Measurements from ENCODE around the gene HNRNPAB. TPM values are rescaled to one million over a fixed set of nuclear protein-coding genes. Genes with fewer than 3 reads are reported as not detected.
"Not testable (repeated sequence)": the region's sequence is repeated elsewhere in the genome, so short reads cannot be mapped to it uniquely, and the experiment has no call there.

Gene HNRNPAB
- total RNA-seq, 1 donor from 2014 or later: 83.4 TPM

DNA sequence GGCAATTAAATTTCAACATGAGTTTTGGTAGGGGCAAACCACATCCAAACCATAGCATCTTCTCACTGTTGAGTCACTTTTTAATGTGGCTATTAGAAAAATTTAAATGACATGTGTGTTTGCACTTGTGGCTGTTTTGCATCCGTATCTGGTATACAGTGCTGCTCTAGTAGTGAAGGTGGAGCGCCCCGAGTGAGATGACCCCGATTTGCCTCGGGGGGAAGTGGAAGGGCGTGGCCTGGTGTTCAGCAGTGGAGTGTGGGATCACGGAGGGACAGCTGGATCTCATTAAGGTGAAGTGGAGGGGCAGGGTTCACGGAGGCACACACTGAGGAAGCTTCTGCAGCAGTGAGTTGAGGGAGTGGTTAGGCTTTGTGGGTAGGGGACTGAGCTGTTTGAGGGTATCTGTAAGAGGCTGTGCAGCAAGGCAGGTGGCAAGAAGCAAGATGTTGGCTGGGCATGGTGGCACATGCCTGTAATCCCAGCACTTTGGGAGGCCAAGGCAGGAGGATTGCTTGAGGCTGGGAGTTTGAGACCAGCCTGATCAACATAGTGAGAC is 11.0 kb upstream of the HNRNPAB start:
- intact Hi-C loops (cut with DNase I): no loop called here
- ATAC-seq (ENCODE audit: poor library complexity) (no peak), DNase-seq (no peak)

DNA sequence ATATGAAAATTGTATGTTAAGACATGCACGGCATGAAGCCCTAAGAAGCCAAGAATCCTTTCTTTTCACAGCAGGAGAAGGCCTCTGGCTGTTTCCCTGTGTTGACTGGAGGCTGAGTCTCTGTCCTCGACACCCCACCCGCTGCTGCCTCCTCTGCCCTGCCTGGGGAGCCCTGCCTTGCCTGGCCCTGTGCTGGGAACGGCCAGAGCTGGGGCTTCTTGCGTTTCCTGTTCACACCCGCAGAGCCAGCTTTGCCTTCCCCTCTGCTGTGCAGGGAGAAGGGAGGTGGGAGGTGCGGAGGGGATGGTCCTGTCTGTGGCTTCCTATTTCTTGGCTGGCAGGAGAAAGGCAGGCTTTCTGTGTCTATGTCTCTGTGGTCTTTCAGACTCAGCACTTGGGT is 10.3 kb upstream of the HNRNPAB start:
- DNase-seq (no peak), ATAC-seq (ENCODE audit: poor library complexity) (no peak)
- intact Hi-C loops (cut with DNase I): no loop called here

DNA sequence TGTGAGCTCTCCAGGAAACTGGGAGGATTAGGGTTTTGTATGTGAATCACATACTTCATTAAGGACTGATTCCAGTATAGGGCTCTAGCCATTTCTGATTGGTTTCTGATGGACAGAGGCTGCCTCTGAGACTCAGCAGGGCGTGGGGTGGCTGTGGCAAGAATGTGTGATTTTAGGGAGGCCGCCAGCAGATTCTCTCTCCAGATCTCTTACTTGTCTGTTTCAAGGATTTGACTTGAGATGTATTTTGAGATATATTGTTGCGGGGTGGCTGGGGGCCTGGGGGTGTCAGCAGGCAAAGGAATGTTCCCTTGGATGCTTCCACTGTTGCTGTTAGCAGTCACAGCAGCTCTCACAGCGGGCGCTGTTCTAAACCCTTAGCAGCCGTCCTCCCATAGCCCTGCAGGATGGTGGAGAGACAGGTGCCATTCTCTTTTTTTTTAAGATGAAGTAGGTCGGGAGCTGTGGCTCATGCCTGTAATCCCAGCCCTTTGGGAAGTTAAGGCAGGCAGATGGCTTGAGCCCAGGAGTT is 8.0 kb upstream of the HNRNPAB start:
- ATAC-seq (ENCODE audit: poor library complexity): no peak
- intact Hi-C loops (cut with DNase I): no loop called here
- no peak for DNase-seq

DNA sequence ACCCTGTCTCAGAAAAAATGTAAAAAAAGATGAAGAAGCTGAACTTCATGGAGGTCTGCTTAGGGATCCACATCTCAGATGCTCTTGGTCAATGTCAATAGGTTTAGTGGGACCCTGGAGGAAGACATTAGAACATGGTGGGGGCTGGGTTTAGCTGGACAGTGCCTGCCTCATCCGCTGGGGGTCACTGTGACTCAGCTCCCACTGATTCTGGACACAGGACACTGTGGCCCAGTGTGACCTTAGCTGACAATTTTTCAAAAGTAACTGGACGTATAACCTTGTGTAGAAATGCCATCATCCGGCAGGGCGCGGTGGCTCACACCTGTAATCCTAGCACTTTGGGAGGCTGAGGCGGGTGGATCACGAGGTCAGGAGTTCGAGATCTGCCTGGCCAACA is 7.3 kb upstream of the HNRNPAB start:
- no peak for DNase-seq
- no peak for ATAC-seq (ENCODE audit: poor library complexity)

DNA sequence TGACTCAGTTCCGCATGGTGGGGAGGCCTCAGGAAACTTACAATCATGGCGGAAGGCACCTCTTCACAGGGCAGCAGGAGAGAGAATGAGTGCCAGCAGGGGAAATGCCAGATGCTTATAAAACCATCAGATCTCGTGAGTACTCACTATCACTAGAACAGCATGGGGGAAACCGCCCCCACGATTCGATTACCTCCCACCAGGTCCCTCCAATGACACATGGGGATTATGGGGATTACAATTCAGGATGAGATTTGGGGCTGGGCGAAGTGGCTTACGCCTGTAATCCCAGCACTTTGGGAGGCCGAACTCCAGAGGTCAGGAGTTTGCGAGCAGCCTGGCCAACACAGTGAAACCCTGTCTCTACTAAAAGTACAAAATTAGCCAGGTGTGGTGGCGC is 6.2 kb upstream of the HNRNPAB start:
- ATAC-seq (ENCODE audit: poor library complexity); intact Hi-C loops (cut with DNase I); DNase-seq: not testable (repeated sequence)

More for the DNA sequence above, 7.3 kb upstream of the HNRNPAB start:
- intact Hi-C loops (cut with DNase I): no loop called here

DNA sequence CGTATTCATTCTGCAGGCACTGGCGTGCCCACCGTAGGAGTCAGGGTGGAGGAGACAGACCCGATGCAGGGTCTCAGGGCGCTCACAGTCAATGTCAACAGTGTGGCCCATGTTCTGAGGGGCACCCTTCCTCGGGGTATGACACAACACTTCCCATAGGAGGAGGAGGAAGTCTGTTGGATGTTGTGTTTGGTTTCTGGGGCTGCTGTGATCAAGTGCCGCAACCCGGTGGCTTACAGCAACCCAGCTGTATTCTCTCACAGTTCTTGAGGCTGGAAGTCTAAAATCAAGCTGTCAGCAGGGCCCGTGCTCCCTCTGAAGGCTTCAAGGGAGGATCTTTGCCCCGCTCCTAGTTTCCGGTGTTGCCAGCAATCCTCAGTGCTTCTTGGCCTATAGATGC is 5.6 kb upstream of the HNRNPAB start:
- ATAC-seq (ENCODE audit: poor library complexity) (no peak), DNase-seq (no peak)

DNA sequence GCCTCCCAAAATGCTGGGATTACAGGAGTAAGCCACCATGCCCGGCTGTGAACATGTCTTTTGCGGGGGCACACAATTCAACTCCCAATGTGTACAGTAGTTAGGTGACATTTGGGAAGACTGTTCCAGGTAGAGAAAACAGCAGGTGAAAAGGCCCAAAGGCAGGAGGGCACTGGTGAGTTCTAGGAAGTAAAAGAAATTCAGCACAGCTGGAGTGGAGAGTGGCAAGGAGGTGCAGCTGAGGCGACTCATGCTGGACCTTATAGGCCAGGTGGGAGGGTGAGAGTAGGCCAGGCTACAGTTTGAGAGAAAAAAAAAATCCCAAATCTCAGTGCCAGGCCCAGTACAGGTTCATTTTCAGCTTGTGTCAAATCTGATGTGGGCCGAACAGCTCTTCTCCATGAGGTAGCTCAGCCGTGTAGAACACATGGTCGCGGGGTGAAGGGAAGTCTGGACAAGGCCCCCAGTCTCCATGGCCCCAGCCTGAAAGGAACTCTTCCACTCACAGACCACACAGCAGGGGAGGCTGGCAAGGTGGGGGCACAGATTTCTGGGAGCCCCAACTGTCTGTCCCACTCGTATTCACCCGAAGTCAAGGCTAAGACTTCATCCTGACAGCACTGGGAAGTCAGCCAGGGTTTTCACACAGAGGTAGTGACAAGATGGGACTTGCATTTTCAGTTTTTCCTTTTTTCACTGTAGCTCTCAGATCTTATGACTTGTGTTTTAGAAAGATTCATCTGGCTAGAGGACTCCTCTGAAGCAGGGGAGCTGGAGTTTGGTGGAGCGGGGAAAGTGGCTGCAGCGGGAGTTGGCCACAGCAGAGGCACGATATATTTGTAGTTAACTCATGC is 4.5 kb upstream of the HNRNPAB start:
- DNase-seq (no peak), ATAC-seq (ENCODE audit: poor library complexity) (no peak)
- intact Hi-C loops (cut with DNase I): no loop called here

More for the DNA sequence above, 5.6 kb upstream of the HNRNPAB start:
- intact Hi-C loops (cut with DNase I): no loop called here

DNA sequence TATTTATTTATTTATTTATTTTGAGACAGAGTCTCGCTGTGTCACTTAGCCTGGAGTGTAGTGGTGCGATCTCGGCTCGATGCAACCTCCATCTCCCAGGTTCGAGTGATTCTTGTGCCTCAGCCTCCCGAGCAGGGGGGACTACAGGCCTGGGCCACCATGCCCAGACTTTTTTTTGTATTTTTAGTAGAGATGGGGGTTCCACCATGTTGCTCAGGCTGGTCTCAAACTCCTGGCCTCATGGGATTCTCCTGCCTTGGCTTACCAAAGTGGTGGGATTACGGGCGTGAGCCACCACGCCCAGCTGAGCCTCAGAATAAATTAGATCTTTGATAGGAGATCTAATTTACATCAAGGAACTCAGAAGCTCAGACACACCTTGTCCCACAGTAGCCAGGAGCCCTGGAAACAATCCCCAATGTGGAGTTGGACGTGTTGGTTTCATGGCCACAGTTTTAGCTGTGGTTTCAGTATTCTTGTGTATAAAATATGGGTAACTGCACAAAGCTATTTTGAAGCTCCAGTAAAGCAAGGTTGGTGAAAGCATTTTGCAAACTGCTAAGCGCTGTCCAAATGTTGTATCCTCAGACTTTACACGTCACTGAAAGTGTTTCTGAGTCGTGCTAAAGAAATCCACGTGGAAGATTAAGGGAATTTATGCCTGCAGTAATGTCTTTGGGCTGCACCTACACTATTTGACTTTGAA is 3.0 kb upstream of the HNRNPAB start:
- DNase-seq: no peak
- no peak for ATAC-seq (ENCODE audit: poor library complexity)
- intact Hi-C loops (cut with DNase I): no loop called here

DNA sequence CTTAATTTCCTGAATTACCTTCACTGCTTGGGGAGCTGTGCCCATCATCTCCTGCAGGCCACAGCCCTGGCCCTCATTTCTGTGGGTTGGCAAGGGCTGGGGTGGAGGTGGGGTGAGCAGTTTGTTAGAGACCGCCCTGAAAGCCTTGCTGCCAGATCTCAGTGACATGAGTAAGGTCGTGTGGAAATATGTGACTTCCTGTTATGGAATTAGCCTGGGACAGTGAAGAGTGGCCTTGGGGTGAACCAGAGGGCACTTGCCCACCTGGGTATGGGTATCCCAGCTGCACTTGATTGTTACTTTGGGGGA is 2.5 kb upstream of the HNRNPAB start:
- ATAC-seq (ENCODE audit: poor library complexity): no peak
- DNase-seq: no peak
- intact Hi-C loops (cut with DNase I): no loop called here

DNA sequence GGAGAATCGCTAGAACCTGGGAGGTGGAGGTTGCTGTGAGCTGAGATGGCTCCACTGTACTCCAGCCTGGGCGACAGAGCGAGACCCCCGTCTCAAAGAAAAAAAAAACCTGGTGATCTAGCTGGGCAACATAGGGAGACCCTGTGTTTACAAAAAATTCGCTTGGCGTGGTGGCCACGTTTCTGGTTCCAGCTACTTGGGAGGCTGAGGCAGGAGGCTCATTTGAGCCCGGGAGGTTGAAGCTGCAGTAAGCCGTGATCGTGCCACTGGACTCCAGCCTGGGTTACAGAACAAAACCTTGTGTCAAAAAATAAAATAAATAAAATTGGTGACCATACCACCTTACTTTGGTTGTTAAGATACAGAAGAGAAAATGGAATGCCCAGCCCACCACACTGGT is 1.8 kb upstream of the HNRNPAB start:
- ATAC-seq (ENCODE audit: poor library complexity): no peak
- intact Hi-C loops (cut with DNase I): no loop called here
- DNase-seq: no peak

DNA sequence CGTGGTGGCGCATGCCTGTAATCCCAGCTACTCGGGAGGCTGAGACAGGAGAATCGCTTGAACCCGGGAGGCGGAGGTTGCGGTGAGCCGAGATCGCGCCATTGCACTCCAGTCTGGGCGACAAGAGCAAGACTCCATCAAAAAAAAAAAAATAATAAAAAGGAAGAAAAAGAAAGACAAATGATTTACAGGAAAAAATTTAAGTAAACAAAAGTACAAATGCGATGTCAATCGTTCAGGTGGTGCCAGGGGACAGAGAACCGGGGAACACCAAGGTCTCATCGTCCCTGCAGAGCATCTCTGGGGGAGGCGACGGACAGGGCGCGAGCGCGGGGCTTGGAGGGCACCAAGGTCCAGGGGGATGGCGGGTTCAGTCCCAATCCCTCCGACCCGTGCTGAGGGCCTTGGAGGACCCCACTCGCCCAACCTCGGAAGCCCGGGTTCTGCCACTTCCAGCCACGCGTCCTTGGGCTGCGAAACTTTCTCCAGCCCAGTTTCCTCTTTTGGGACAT is 607 bp upstream of the HNRNPAB start:
- no peak for DNase-seq
- intact Hi-C loops (cut with DNase I): no loop called here
- ATAC-seq (ENCODE audit: poor library complexity): peak; percentile 6

DNA sequence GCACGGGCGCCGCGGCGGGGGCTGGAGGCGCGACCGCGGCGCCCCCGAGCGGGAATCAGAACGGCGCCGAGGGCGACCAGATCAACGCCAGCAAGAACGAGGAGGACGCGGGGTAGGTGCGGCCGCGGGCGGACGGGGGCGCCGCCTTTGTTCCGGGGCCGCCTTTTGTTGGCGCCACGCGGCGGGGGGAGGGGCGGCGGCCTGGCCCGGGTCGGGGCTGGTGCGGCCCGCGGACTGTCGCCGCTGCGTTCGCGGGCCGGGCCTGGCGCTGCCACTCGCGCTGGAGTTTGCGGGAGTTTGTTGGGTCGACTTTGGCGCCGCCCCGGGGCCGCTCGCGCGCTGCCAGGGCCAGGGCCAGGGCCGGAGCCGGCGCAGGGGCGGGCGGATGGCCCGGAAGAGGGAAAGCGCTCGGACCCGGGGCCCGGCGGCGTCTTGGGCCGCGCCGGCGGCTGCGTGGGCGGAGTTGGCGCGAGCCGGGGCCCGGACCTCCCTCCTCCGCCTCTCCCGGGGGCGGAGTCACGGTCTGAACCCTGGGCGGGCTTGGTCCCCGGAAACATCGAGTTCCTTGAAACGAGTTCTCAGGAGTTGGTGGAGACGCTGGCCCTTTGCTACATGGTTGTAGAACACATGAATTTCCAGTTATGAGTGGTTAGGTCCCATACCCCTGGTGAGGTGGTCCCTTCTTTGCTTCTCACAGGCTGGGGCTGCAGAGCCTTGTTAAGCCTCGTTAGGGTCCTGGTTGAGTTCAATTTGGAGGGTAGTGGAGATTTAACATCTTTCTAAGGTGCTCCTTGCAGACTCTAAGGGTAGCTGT is 809 bp downstream of the HNRNPAB start:
- peak; percentile 87 for DNase-seq
- ATAC-seq (ENCODE audit: poor library complexity): peak; percentile 62
- intact Hi-C loops (cut with DNase I): no loop called here

DNA sequence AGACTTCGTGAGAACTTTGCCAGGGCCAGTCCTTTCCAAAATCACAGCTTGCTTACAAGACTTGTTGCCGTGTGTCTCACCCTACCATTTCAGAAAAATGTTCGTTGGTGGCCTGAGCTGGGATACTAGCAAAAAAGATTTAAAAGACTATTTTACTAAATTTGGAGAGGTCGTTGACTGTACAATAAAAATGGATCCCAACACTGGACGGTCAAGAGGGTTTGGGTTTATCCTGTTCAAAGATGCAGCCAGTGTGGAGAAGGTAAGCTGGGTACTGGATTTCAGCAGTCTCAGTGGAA is 1.4 kb downstream of the HNRNPAB start:
- intact Hi-C loops (cut with DNase I): no loop called here
- DNase-seq: no peak

DNA sequence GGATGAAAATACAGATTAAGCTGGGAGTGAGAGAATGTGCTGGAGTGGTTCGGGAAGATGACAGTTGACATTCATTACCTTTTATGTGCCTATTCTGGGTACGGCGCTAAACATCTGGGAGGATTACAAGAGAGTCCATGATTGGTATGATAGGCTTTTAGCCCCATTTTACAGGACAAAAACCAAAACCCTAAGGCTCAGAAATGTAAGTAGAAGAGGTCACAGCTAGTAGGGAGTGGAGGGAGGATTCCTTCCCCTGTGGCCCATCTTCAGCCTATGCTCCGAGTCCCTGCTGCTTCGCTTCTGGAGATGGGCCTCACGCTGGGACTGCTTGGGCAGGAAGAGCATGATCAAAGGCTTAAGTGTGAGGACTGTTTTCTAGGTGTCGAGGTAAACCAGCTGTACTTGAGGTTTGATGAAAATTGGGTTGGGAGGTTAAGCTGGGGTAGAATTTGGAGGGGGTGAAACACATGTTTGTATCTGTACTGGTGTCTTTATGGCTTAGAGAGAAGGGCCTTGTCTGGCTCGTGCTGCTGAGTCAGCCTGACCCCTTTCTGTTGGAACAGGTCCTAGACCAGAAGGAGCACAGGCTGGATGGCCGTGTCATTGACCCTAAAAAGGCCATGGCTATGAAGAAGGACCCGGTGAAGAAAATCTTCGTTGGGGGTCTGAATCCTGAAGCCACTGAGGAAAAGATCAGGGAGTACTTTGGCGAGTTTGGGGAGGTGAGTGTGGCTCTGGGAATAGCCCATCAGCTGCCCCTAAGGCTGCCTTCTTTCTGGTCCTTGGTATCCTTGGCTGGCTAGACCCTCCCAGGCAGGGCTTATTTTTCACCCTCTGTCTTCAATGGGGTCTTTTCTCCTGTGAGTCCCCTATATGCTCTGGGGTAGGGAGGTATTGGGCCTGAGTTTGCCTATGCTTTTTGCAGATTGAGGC is 2.1 kb downstream of the HNRNPAB start:
- DNase-seq (no peak), ATAC-seq (ENCODE audit: poor library complexity) (no peak)
- intact Hi-C loops (cut with DNase I): no loop called here

More for the DNA sequence above, 1.4 kb downstream of the HNRNPAB start:
- no peak for ATAC-seq (ENCODE audit: poor library complexity)

DNA sequence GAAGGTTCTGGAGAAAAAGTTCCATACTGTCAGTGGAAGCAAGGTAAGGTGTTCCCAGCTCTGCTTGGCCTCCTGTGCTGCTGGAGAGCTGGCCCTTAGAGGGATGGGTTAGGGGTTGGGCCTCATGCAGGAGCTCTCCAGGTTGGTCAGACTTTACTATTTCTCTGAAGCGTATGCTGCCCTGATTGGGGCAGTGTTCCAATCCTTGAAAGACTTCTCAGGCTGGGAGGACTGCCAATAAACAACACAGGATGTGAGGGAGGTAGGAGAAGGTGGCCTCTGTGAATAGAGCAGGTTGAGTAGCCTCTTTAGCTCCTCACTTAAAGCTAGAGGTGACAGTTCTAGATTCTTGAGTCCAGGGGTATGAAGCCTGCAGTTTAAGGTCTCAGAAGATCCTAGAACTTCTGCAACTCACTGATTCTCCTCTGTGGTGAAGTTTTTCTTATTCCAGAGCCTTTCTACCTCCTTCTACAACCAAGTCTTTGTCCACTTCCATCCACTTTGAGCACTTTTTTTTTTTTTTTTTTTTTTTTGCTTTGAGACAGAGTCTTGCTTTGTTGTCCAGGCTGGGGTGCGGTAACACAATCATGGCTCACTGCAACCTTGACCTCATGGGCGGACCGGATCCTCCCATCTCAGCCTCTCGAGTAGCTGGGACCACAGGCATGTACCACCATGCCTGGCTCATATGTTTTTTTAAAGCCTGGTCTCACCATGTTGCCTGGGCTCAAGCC is 3.0 kb downstream of the HNRNPAB start:
- DNase-seq: no peak
- peak; percentile 16 for ATAC-seq (ENCODE audit: poor library complexity)
- intact Hi-C loops (cut with DNase I): no loop called here

DNA sequence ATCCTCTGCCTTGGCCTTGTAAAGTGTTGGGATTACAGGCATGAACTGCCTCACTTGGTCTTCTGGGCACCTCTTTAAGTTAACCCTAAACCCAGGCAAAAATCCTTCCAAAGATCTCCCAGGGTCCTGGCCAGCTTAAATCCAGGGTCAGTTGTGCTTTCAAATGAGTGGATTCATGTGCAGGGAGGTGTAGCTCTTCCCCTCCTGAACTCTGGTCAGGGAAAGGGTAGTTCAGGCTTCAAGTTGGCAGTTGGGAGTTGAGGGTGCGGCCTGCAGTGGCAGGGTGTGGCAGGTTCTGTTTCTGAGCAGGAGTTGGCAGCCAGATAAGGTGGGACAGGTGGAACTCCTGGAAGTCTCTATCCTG is 3.6 kb downstream of the HNRNPAB start:
- DNase-seq: no peak
- no peak for ATAC-seq (ENCODE audit: poor library complexity)
- intact Hi-C loops (cut with DNase I): no loop called here

DNA sequence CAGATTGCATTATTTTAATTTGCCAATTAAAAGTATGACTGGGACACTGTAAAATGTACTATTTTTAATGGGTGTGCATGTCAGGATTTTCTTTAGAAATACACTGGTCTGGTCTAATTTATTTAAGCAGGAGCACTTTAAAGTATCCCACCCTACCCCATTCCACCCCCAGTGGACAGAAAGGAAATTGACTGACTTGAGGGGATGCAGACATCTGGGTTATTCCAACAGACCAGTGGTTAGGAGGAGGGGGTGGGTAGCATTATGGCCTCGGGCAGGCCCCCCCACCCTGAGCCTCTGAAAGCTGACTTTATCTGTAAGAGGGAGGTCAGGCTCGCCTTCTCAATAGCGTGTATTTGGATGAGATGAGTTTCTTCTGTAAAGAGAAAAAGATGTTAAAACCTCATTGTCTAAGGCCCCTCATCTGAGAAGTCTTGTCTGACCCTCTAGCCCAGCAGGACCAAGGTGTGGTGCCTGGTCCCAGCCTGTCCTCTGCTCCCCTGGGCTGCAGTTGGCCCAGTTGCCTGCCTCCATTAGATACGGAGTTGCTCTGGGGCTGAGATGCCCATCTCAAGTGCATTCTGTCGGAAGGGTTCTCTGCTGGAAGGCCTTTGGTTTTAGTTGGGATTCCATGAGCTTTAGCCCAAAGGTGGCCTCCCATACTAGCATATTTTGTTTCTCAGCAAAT is 4.4 kb downstream of the HNRNPAB start:
- intact Hi-C loops (cut with DNase I): no loop called here
- ATAC-seq (ENCODE audit: poor library complexity) (no peak), DNase-seq (no peak)

Measured in Right ventricle myocardium superior (tissue), 1 donor.